DMS153 (cell line): ENCODE measurements around the gene ATP5F1D.
A peak's percentile ranks its signal among the peaks of the same experiment; 100 is the strongest.

ENCODE experiments used
- DNase-seq: peaks from one replicate; lab custom pipeline; 2025; lab: John Stamatoyannopoulos, UW

The ATP5F1D gene

GRCh38 chr19:1259206-1259875, 17.8 kb downstream of the ATP5F1D start:
- DNase-seq = no peak

DNA sequence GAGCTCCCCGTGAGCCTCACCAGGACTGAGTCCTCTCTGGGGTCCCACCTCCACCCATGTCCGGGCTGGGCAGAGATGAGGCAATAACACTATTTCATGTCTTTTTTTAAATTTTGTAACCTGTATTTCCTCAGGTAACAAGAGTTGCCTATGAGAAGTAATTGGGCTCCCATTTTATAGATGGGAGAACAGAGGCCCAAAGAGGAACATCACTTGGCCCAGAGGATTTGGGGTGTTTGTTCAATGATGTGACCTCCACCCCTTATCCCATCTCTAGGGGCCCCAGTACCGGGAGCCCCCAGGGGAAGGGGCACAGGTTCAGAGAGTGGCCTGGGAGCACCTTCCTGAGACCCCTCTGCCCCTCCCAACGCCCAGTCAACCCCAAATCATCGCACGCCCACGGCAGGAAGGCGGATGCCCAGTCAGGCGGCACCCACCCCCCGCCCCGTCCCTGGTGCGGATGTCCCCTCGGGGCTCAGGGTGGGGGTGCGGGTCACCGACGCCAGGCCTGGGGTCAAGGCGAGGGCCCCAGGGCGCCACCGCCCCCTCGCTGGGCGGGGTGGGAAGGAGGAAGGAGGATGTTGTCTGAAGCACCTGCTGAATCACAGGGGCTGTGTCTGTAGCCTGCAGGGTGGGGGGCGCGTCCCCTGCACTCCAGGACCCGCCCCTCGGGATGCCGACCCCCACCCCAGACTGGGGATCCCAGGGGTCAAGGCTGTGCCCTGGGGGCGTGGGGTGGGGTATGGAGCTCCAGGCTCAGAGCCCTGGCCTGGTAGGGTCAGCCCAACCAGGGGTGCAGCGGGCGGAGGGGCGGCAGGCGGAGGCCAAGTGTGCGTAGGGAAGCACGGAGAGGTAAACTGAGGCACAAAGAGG, 18.6 kb downstream of the ATP5F1D start:
- no peak for DNase-seq

- peak; percentile 71 for DNase-seq
Measured at GRCh38 chr19:1260749-1261537, 19.4 kb downstream of the ATP5F1D start.

- DNase-seq = no peak
Measured at GRCh38 chr19:1261538-1261797, 19.9 kb downstream of the ATP5F1D start.

DNA sequence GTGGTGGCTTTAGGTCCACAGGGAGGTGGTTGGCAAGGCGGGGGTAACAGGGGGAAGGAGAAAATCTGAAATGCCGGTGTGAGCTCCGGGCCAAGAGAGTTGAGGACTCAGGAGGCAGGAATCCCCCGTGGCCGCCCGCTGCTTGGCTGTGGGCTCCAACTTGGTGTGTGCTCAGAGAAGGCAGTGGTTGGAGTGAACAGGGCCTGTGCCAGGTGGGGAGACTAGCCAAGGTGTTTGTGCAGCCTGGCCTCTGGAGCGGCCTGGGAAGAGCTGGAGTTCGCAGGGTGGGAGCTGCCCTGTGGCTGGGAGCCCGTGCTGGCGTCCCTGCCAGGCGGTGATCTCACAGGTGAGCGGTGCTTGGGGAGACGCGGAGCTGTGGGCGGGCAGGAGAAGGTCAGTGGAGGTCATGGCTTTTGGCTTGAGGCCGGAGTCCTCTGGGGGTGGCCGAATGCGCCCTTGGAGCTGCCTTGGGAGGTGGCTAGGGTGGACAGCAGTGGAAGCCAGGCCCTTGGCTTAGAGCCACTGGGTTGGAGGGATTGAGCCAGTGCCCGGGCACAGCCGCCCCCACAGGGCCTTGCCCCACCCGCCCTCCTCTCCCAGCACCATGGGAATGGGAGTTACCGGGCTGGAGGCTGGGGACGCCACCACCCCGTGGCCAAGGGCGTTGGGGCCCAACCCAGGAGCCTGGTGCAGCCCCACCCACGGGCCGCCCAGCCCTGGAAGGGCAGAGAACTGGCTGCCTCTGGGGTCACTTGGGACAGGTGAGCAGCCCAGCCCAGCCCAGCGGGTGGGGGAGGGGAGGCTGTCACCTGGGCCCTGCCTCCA, 20.5 kb downstream of the ATP5F1D start:
- no peak for DNase-seq

DNA sequence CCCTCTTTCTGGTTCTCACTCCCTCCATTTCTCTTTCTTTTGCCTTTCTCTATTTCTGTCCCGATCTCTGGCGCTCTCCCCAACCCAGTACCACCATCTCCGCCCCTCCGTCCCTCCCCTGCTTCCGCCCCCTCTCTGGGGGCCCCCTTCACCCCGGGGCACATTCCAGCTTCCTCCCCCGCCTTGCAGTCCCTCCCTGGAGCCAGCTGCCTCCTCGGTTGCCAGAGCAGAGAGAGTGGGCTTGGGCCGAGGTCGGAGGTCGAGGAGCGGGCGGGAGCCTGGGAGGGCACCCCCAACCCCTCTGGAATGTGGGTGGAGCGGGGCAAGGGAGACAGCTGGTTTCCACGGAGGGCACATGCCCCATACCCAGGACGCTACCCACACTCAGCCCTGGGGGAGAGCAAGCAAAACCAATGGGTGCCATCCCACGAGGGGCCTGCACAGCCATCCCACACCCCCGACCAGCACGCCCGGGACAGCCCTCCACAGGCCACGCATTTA, 21.1 kb downstream of the ATP5F1D start:
- no peak for DNase-seq

DNA sequence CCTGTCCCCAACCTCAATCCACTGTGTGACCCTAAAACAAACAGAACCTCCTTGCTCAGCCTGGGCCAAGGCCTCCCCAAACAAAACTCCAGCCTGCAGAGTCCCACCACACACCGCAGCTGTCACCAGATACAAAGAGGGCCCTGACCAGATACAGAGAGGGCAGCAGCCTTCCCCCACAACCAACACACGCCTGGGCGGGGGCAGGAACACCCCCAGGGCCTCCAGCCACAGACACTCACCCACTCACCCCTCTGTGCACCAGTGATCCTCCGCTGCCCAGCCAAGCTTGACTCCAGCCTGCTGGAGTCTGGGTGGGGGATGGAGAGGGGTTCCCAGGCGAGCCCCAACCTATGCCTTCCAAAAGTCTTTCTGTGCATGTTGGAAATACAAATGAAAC, 21.6 kb downstream of the ATP5F1D start:
- no peak for DNase-seq

- no peak for DNase-seq
Measured at GRCh38 chr19:1264801-1265614, 23.5 kb downstream of the ATP5F1D start.

- no peak for DNase-seq
Measured at GRCh38 chr19:1265615-1266128, 24.1 kb downstream of the ATP5F1D start.

DNA sequence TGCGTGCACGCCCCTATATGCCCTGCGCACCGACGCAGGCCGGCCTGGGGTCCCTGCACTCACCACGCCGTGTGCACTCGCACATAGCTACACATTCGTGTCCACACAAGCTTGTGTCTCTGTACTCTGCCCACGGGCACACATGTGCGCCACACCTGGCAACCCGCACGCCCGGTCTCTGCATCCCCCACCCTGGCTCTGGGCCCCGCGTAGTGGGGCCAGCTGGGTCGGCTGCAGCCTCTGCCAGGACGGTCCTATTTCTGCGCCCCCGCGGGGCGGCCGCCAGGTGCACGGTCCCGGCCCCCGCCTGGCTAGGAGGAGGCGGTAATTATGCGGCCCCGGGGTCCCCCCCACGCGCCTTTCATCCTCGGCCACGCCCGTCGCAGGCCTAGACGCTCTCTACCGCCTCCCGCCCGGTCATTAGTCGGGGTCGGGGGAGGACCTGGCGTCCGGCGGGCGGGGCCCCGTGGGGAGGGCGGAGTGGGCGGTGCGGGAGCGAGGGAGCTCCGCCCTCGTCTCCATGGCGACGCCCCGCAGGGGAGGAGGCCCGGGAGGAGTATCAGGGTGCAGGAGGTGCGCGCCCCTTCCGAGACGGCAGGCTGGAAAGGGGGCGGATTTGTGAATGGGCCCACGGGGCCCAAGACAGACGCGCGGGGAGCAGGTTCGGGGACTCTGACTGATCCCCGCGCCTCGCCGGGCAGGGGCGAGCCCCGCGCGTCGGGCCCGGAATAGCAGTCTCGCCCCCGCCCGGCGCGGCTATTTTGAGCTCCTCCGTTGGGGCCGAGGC, 24.8 kb downstream of the ATP5F1D start:
- DNase-seq = no peak

- DNase-seq = no peak
Measured at GRCh38 chr19:1266916-1267476, 25.4 kb downstream of the ATP5F1D start.

DNA sequence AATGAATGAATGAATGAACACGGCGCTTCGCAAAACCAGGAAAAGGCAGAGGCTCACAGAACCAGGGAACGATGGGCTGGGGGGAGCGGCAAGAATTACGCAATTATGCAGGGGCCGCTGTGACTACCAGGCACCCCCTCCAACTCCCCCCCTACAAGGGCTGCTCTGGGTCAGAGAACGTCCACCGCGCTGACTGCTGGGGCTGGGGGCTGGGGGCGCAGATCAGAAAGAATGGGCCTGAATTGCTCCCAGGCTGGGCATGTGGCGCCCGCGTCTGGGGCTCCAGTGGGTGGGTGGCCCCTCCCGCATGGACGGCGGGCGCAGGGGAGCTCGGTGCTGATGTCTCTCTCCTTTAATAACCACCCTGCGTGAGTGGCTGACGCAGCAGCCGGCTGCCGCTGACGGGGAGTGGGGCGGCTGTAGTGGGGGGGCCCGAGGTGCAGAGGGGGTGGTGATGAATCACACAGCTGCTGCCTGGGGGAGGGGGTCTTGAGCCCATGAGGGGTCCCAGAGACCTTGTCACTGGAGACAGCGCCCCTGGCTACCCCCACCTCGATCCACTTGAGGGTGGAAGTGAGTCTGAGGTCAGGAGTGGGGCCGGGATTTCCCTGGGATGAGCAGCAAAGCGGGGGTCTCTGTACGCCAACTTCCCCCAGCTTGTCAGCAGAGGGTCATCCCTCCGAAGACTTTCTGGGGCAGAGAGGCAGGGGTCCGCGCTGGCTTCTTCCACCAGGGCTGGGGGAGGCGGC, 26.1 kb downstream of the ATP5F1D start:
- DNase-seq = no peak

DNA sequence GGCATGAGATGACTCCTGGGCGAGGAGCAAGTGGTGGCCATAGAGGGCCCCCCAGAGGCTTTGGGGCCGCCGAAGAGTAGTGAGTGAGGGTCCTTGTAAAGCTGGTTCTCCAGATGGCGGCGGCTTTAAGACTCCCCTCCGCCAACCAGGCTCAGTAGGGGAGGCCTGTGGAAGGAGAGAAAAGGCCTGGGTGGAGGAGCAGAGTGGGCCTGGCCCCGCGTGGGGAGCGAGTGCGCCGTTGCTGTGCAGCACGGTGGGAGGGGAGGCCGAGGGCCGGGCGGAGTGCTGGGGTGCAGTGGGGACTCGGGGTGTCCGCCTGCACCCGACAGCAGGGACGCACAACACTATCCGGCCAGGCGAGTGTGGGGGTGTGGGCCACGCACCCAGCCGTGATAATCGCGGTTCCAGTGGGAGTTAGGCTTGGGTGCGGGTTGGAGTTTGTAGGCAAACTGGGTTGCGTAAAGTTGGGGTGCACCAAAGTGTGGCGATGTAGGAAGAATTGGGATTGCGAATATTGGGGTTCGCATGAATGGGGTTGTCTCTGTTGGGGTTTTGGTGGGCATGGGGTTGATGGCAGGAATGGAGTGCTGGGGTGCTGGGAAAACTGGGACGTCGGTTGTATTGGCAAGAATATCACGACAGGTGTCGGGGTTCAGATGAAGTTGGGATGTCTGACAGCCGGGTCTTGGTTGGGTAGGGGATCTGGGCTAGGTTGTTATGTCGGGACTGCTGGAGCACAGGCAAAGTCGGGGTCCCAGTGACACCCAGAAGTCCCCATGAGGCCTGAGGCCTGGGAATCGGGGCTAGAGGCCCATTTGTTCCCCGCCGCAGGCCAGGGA, 26.9 kb downstream of the ATP5F1D start:
- no peak for DNase-seq

GRCh38 chr19:1269065-1269477, 27.5 kb downstream of the ATP5F1D start, which contains the start of gene CIRBP:
CIRBP (plus strand) TSS chr19:1269332; CDS start chr19:1270934, 1,602 bp downstream.
- DNase-seq = peak; percentile 90

DNA sequence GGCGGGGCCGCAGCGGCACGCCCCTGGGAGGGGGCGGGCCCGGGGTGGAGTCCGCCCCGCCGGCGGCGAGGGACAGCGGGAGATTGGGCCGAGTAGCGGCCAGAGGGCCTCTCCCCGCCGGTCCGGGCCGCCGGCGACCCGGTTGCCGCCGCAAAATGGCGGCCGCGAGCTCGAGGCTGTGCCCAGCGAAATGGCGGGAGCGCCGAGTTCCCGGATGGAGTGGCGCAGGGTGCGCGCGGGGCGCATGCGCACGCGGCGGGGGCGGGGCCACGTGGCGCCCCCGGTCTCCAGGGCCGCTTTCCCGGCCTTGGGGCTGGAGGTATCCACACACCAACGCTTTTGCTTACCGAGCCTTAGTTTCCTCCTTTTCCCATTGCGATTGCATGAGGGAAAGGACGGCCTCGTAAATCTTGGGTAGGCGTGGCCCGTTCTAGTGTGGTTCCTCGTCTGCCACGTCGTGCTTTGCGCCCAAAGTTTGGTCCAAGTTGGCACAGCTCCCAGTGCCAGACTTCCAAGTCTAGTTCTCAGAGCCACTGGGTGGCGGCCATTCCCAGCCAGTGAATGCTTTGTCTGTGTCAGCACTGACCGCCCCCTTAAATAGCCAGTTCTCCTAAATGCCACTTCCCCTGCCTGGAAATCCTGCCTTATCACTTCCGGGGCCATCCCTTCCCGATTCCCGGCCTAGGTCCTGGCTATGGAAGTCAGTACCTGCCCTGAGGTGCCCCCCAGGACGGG, 28.1 kb downstream of the ATP5F1D start:
- peak; percentile 41 for DNase-seq

DNA sequence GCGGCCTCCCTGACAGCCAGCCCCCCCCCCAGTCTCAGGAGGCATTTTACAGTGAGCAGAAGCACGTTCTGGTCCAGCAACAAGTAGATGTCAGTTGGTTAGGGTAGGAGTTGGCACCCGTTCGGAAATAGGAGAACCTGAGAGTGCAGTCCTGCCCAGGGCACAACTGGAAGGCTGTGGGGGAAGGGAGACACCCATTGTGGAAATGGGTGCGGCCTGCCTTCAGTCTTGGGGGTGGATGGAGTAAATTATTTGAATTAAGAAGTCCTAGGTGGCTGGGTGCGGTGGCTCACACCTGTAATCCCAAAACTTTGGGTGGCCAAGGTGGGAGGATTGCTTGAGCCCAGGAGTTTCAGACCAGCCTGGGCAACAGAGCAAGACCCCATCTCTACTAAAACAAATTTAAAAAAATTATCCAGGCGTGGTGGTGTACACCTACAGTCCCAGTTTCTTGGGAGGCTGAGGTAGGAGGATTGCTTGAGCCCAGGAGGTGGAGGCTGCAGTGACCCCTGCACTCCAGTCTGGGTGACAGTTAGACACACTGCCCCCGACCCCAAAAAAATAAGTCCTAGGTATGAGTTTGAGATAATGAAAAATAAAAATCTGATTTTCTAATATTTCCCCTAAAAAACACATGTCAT, 28.8 kb downstream of the ATP5F1D start:
- DNase-seq = no peak
